Activated effector memory CD4-positive, alpha-beta T cell treated with Interleukin-2 at 50 U/mL for 16 hours (primary cell): ENCODE data around the gene RUVBL1.

ENCODE experiments used
- DNase-seq: peaks from one replicate; pipeline ENCODE4 v3.0.0-alpha.2; 2020

The RUVBL1 gene

DNA sequence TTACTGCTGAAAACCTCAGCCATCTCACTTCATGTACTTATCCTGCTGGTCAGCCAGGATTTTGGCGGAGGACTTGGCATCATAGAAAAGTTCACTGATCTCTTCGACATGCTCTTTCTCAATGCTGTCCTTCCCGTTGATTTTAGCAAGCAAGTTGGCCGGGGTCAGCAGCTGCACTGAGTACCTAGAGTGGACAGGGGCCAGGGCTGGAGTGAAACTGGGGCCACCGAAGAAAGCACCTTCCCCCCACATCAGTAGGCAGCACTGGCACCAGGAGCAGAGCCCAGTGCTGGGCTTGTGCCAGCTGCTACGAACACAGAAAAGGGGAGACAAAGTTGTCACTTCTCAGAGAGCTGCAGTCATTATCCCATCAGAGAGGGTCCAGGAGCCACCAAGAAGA is 42.4 kb downstream of the RUVBL1 start:
- no peak for DNase-seq

DNA sequence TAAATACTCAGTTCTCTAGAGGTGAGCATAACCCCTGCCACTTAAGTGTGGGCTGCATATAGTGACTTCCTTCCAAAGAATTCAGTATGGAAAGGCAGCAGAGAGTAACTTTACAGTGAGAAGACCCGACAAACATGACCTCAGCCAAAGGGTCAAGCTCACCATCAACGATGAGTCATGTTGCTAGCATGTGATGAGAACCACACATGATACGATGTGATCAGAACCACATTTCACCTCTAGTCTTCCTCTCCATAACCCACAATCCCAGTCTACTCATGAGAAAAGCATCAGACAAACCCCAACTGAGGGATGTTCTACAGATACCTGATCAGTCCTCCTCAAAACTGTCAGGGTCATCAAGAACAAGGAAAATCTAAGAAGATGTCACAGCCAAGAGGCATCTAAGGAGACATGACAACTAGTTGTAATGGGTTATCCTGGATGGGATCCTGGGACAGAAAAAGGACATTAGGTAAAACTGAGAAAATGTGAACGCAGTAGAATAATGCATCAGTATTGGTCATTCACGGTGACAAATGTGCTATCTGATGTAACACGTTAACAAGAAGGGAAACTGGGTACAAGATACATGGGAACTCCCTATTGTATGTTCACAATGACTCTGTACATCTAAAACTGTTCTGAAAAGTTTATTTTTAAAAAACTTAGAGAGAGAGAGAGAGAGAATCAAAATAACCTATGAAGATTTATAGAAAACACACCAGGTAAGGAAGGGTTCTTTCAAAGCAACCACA is 43.1 kb downstream of the RUVBL1 start:
- no peak for DNase-seq

DNA sequence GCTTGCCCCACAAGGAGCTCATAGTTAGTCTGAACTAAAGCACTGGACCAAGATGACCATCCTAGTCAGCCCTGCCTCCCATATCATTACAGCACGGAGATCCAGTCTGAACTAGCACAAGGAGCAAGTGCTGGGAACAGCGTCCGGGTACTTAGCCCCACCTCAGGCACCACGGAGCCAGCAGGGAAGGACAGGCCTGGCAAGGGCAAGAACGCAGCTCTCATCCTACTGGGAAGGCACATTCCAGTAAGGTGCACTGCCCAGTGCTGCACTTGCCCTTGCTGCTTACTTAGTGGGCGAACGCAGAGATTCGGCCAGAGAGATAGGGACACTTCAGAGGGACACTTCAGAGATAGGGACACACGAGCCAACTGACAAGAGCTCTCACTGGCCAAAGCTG is 43.8 kb downstream of the RUVBL1 start:
- DNase-seq: no peak

DNA sequence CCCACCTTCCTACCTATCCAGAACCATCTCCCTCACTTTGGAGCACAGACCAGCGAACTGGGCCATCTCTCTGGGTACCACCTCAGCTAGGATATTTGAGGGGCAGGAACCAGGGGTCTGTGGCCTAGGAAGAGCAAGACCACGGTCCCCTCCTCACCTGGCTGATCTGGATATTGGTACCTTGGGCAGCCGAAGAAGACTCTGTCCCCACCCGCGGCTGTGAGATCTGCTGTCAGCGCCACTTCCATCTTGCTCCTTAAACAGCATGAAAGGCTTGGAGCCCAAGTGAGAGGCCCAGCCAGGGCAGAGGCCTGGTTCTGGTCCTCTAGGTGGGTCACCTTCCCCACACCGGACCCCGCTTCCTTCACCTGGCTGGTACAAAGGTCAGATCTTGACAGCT is 44.7 kb downstream of the RUVBL1 start:
- no peak for DNase-seq

DNA sequence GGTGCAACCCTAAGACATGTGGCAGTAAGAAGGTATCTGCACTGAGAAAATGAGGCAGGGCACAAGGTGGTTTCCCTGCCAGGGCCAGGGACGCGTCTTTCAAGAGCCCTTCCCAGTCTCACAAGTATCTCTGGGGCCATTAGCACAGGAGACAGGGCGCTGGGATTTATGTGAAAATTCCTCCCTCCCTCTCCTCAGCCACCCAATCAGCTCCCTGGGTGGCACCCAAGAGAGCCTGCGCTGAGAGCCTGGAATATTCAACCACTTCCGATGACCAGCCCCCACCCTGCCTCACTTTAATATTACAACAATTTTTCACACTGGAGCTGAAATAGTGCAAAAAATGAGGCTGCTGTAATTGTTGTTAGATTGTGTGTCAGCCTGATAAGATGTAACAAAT is 45.3 kb downstream of the RUVBL1 start:
- no peak for DNase-seq

DNA sequence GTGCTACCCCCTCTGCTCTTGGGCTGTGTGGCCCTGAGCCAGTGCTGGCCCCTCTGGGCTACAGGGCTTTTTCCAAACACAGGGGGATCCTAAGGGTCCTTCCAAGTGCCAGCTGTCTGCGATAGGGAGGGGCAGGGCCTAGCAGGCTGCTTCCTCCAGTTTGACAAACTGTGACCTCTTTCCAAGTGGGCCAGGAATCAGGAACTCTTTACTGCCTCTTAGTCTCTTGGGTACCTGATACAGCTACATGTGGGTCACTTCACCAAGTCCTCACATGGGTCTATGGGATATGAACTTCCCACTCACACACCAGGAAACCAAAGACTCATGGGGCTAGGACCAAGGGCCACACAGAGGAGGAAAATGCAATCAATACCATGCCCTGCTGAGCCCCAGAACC is 45.9 kb downstream of the RUVBL1 start:
- DNase-seq: no peak

DNA sequence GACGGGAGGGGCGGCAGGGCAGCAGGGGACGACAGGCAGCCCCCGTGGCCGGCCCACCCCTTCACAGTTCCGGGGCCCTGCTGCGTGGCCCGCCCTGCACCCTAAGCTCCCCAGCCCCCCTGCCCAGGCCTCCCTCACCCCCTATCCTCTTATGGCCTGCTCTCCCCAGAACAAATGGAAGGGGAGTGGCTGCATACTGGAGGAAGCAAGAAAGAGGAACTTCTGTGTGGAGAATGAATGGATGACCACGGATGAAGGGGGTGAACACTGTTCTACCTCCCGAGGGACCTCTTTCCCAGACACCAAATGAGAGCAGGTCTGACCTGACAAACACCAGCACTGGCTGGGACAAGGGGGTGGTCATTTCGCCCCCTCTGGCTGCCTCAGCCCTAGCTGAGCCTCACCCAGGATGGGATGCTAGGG is 46.4 kb downstream of the RUVBL1 start:
- DNase-seq: no peak

DNA sequence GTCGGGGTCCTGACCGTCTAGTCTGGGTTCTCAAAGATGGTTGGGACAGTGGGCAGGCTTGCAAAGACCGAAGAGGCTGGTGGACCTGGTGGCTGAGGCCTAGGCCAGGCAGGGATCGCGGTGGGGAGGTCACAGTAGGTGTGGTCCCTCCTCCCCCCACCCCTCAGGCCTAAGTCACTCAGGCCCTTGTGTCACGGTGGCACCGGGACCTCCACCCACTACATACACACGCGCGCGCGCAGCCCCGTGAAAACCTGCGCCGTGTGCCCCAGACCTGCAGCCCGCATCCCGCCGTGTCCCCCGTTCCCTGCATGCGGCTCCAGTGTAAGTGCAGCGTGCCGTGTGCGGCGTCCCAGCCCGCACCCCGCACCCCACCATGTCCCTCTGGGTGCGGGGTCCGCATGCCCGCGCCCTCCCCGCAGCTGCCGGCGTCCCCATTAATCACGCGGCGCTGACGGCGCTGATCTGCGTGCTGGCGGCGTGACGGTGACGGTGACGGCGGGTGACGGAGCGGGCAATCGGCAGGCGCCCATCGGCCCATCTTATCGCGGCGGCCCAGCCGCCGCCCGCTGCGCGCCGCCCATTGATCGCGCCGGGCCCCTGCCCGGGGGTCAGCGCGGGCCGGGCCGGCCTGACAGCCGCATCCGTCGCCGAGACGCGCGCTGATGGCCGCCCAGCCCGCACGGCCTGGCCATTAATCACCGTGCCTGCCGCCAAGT is 47.0 kb downstream of the RUVBL1 start:
- no peak for DNase-seq

DNA sequence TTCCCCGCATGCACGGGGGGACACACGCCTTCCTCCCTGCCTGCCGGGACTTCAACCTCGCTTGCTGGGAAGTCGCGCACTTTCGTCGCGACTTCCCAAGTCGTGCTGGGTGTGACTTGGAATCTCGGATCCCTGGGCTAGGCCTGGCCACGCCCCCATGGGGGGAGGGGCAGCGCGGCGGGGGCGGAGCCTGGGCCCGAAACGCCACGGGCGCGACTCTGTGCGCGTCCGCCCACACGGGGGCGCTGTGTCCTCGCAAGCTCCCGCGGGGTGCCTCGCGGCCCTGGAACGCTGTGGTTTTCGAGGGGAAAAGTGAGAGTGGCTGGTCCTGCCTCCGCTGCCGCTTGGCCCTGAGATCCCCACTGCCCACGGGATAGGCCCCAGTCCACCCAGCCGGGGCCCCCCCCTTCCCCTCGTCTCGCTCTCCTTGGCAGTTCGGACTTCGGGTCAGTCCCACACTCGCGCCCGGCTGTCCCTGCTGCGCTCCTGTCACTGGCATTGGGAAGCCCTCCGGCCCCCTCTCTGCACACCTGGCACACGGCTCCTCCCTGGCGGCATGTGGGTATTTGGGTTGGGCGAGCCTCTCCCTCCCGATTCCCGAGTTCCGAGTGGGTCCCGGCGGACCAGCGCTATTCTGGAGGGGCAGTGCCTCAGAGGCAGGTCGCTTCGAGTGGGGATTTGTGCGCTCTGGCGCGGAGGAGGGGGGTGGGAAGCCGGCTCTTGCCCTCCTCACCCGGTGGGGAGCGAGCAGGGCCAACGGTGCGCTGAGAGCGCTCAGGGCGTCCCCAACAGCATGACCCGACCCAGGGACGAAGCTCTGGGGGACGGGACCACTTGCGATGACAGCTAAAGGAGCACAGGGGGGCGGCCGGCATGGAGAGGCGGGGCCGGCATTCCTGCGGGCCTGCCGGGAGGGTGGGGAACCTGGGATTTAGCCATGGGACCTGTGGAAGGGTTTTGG is 47.8 kb downstream of the RUVBL1 start:
- DNase-seq: peak; percentile 77

DNA sequence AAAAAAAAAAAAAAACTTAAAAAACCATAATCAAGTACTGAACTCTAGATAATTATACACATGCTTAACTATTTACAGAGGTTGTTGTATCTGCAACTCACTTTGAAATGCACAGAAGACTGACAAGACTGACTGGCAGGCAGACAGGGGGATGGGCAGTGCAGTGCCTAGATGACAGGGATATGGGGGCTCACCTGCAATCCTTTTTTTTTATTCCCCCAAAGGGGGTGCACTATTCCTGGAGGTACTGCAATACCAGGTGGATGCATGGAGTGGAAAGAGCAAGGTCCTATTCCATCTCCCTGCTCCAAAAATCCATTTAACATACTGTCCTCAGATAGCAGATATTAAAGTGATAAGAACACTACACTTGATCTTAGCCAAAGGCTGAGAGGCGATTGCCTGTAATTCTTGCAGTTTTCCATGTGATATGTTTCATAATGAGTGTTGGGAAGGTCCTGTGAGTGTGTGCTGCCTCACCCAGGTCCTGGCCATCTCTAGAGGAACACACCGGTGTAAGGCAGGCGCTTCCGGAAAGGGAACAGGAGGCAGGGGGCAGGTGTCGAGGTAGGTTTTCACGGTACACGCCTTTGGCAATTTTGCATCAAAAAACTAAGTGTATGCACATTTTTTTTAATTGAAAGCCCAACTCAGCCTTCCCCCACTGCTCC is 48.6 kb downstream of the RUVBL1 start:
- no peak for DNase-seq

DNA sequence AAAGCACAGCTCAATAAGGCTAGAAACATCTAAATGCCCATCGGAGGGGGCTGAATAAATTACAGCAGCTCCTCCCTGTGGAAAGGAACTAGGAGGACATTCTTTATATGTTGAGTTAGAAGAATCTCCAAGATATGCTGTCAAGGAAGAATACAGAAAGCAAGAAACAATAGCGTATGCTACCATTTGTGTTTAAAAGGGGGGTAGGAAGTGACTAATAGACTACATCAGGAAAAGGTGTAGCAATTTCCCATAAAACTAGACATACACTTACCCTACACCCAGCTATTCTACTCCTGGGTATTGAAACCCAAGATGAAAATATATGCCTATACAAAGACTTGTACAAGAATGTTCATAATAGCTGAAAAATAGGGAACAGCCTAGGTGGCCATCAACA is 49.8 kb downstream of the RUVBL1 start:
- no peak for DNase-seq

DNA sequence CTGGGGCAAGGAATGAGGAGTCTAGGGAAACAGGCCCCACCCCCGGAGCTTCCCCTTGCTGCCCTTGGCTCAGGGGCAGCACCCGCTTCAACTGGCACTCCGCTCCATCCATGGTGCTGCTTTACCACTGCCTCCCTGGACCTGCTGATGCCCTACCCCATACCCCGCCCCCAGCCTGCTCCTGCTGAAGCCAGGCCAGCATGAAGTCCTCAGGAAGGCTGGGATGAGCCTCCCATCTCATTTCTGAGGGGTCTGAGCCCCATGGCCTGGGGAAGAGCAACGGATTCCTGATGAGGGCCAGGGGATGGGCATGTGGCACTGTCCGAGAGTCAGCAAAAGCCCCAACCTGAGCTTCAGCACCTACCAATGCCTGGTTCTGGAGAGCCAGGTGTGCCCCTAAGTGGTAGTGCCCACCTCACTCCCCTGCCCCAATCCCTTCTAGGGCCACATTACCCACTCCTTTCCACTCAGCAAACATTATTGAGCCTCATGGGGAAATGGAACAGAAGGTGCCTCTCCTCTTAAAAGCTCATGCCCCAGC is 50.4 kb downstream of the RUVBL1 start:
- DNase-seq: no peak

DNA sequence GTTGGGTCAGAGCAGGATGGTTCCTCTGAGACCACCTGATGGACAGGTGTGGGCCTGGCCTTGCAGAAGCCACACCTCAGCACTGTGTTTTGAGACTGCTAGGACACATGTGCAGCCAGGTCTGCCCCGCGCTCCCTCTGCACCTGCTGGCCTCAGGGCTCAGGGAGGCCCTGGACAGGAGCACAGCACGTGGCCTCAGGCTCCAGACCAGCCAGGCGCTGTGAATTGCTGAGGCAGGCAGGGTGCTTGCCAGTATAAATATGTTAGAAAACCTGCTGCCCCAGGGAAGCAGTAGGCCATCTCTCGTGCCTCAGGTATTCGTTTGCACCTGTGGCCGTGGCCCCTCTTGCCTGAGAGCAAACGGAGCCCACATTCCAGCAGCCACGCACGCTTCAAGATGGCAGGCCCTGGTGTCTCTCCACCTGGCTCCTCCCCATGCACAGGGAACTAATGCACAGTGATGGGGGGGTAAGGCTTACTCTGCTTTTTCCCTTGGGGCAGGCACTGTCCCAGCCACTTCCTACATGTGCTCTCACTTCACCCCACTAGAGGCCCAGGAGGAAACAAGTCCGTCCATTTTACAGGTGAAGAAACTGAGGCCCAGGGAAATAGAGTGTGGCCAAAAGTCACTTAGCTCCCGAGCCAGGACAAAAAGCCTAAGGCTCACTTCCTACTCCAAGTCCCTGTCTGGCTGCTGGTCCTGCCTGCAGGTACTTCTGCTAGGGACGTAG is 51.0 kb downstream of the RUVBL1 start:
- DNase-seq: no peak

DNA sequence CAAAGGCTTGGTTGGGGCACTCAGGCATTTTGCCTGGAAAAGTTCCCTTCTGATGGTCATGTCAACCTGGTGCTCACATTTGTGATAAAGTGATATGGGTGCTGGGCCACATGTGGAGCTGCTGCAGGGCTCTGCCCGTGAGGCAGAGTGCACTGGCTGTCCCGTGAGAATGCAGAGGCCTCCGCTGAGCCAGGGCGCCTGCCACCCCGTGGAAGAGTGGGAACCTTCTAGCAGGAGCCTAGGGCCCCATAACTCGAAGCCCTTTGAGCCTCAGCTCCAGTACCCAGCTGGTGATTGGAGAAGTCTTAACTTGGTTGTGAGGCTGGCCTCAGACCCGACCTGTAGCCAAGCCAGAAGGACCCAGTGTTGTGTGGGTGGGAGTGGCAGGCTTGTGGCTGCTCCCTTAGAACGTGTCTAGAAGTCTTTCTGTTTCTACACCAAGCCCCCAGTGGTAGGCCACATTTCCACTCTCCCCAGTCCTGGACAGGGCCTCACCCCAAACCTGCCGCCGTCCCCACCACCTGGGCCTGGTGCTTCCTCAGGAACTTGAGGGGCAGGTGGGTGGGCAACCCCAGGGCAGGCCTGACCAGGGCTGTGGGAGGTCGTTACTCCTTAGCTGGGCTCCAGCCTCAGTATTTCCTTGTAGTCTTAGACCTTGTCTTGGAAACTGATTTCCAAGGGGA is 51.7 kb downstream of the RUVBL1 start:
- DNase-seq: no peak

DNA sequence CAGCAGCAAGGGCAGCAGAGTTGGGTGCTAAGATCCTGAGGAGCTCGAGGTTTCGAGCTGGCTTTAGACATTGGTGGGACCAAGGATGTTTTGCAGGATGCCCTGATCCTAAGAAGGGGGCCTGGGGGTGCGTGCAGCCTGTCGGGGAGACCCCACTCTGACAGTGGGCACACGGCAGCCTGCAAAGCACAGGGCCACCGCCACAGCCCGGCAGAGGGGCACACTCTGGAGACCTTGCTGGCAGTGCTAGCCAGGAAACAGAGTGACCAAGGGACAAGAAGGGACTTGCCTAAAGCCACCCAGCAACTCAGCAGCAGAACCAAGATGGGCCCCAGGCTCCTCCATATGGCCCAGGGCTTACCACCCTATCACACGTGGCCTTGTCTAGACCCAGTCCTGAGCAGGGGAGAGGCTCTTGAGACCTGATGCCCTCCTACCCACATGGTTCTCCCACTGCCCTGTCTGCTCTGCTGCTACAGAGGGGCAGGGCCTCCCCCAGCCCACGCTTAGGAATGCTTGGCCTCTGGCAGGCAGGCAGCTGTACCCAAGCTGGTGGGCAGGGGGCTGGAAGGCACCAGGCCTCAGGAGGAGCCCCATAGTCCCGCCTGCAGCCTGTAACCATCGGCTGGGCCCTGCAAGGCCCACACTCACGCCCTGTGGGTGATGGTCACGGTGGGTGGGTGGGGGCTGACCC is 52.6 kb downstream of the RUVBL1 start:
- no peak for DNase-seq

DNA sequence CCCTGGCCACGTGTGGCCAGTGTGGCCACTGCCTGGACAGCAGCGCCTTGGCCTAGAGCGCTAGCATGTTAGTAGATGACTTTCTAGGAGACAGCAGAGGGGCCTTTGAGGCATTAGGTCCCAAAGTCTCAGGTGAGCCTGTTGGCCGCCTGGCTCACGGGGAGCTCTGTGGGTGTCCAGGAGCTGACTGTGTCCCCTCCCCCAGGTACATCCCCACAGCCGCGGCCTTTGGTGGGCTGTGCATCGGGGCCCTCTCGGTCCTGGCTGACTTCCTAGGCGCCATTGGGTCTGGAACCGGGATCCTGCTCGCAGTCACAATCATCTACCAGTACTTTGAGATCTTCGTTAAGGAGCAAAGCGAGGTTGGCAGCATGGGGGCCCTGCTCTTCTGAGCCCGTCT is 54.3 kb downstream of the RUVBL1 start:
- DNase-seq: no peak

DNA sequence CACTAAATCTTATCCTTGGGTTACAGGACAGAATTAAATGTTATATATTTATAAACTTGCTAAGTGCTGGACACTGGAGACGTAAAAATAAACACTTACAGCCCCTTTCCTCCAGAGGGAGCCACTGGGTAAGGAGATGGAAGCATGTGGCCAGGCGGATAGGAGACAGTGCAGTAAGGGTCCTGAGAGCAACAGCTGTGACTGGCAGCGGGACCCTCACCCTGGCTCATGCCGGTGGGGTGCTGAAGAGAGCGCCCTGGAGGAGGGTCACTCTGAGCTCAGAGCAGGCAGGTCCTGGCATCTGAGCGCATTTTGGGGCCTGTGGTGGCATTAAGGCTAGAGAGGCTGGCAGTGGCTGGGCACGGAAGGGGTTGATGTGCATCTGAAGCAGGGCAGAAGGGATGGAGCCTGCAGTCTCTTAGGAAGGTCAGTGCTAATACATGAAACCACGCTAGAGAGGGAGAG is 55.4 kb downstream of the RUVBL1 start:
- no peak for DNase-seq

DNA sequence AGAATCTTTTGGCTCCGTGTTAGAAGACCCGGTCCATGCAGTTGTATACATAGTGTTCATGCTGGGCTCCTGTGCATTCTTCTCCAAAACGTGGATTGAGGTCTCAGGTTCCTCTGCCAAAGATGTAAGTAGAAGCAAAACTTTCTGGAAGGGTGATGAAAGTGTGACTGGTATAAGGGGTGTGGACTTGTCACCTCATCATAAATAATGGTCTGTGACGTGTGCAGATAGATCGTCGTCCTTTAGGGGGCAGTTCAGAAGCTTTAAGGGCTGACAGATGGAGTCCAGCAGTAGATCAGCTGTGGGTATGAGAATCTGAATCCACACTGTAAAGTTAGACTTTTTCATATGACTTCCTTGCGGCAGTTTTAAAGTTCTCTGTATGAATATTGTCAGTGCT is 56.1 kb downstream of the RUVBL1 start:
- no peak for DNase-seq

DNA sequence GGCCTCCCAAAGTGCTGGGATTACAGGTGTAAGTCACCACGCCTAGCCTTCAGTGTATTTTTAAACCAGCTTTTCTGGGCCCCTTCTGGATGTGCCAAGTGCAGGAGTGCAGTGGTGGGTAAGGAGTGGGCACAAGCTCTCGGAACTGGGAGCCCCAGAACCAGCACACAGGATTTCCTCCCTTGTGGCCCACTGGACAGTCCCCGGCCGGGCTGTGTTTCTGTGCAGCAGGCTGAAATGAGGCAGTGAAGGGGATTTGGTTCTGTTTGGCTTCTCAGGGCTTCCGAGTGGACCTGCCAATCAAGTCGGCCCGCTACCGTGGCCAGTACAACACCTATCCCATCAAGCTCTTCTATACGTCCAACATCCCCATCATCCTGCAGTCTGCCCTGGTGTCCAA is 56.9 kb downstream of the RUVBL1 start:
- DNase-seq: no peak

DNA sequence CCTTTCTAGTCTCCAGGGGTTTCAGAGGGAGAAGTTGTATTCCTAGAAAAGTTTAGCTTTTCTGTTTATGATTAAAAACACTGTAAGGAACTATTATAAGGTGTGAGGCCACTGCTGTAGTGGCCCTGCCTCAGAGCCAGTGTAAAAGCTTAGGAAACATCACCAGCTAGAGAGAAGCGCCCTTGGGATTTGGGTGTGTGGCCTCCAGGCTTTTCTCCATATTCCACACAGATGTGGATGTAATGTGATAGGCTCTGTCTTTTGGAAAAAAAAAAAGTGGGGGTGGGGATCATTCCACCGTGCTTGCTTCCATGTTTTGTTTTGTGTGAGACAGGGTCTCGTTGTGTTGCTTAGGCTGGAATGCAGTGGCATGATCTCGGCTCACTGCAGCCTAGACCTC is 57.5 kb downstream of the RUVBL1 start:
- no peak for DNase-seq

DNA sequence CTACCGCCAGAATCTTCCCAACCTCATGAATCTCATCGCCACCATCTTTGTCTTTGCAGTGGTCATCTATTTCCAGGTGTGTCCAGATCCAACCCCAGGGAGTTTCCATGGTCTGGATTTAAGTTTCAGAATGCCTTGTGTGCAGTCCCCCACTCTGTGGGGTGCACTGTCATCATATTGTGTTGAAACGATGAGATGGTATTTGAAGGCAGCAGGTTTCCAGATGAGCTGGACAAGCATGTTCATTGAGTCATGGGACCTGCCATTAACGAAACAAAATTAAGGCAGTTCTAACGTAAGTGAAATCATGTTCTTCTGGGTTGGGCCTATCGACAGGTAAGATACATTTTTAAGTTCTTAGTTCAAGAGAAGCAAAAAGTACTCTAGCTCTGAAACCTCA is 58.6 kb downstream of the RUVBL1 start:
- DNase-seq: no peak
